ENCODE measurements around the gene KNSTRN. TPM values are rescaled to one million over a fixed set of nuclear protein-coding genes. Genes with fewer than 3 reads are reported as not detected.
A peak's percentile ranks its signal among the peaks of the same experiment; 100 is the strongest.

KNSTRN gene
- total and polyA plus RNA-seq, 2 of the 8 experiments (the other 6 are each of a cell fraction or from before 2014, with no cell fraction given) = 25.1 to 79.4 TPM

DNA sequence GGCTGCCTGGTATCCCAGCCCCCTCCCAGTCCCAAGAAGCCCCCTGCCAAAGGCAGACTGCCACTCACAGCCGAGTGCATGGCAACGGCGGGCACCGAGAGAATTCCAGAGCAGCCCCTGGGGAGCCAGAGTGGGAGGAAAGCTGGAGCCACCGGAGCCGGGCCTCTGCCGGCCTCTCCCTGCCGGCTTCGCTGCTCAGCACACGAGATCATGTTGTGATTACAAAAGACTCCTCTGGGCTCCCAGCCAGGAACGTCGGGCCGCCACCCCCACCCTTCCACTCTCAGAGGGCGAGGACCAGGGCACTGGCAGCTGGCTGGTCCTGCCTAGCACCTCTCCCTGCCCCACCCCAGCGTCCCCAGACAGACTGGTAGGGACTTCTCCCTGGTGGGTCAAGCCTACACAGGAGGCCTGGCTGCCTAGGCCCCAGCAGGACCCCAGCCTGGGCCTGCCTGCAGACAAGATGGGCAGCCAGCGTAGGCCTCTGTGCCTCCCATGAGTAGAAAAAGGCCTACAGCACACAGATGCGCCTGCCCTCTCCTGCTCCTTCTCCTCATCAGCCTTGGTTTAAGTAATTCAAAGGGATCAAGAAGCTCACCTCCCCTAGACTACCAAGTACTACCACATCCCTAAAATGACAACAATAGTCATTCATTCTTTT lies 41.7 kb upstream of the KNSTRN start, which contains the start of gene CCDC9B:
Gene CCDC9B, minus strand, starts transcription at position 200 of the 661 bp plus-strand sequence. Its CDS starts 120 bp downstream, at position 80.
- peak within 1 kb of the TSS; percentile 75 for H3K4ac ChIP-seq (replicated peaks; ENCODE audit: insufficient read length, low read depth, low read length)
- DNase-seq (ENCODE audit: low read depth in 1 of 2, low spot score in 2 of 2) (peak in 1 of 2 experiments; percentile 60), FAIRE-seq (no peak)
- no peaks in the 10 kb centered on the region for H3K79me1 ChIP-seq (ENCODE audit: low read depth, low read length)
- H3K4me3 ChIP-seq (ENCODE audit: extremely low read depth in 1 of 4, insufficient read depth in 2 of 4, low read depth in 3 of 4, low read length in 4 of 4) = no peak within 1 kb of the TSS
- H3K23ac ChIP-seq (ENCODE audit: insufficient read length) = no peak within 1 kb of the TSS
- peaks cover 0 to 4% (median under 1%) of the 10 kb centered on the region in 4 experiments; a peak in 1 of 7 replicates for H3K27me3 ChIP-seq (replicated peaks in 1 of 4; ENCODE audit: control insufficient read depth in 3 of 4, extremely low read depth in 1 of 4, insufficient read depth in 3 of 4, low read length in 3 of 4)
- no peak within 1 kb of the TSS for H2AK5ac ChIP-seq (ENCODE audit: low read depth, low read length)
- H4K20me1 ChIP-seq (replicated peaks in 1 of 2; ENCODE audit: control insufficient read depth in 1 of 2, insufficient read depth in 2 of 2, low read length in 2 of 2) = no peaks in the 10 kb centered on the region
- peak within 1 kb of the TSS; percentile 61 for H4K91ac ChIP-seq (replicated peaks; ENCODE audit: insufficient read length, low read length)
- H2BK15ac ChIP-seq (ENCODE audit: low read length) = peak within 1 kb of the TSS; percentile 67; the same call in 1 of the 2 replicates
- CTCF ChIA-PET (ENCODE audit: partially characterized antibody) = interaction anchor here (0.6 to 27.4 kb wide), 14 partner anchors 9 to 362 kb away, joined by 3 to 584 read pairs (median 110); partner anchors contain the start of genes ANKRD63, DISP2, INAFM2 and PHGR1
- POLR2A ChIA-PET (ENCODE audit: partially characterized antibody) = interaction anchor here (0.6 to 8.1 kb wide), 8 partner anchors 9 to 55 kb away, joined by 3 to 66 read pairs (median 4); no protein-coding TSS in a partner anchor
- peak within 1 kb of the TSS; percentile 68; the same call in 1 of the 2 replicates for H2BK12ac ChIP-seq (ENCODE audit: low read depth, low read length)
- peak within 1 kb of the TSS; percentile 90 for H2BK20ac ChIP-seq (ENCODE audit: low read length)
- peaks cover 0 to 27% (median 20%) of the 10 kb centered on the region in 4 experiments; a peak in 6 of 7 replicates for H3K4me1 ChIP-seq (replicated peaks in 1 of 4; ENCODE audit: control insufficient read depth in 3 of 4, insufficient read depth in 4 of 4, low read length in 3 of 4)
- no peak within 1 kb of the TSS for H3K56ac ChIP-seq (replicated peaks; ENCODE audit: insufficient read length, low read depth, low read length)
- peak within 1 kb of the TSS; percentile 38 for H2BK120ac ChIP-seq (replicated peaks; ENCODE audit: low read depth, low read length)
- WGBS, 2 experiments (ENCODE audit: extremely low coverage in 1 of 2, insufficient coverage in 1 of 2, insufficient read length in 1 of 2, insufficient replicate concordance in 2 of 2, low coverage in 1 of 2, low lambda C conversion rate in 2 of 2, missing lambda C conversion rate in 1 of 2) = 78% methylated on average over 17 of the region's 17 CpGs; no CpG with 5 or more reads in 1 of the 2 experiments
- peak within 1 kb of the TSS; percentile 53 for H4K5ac ChIP-seq (ENCODE audit: insufficient read length, low read depth, low read length)
- H3K18ac ChIP-seq (ENCODE audit: extremely low read depth, low read length) = peak within 1 kb of the TSS; percentile 90
- peak within 1 kb of the TSS; percentile 52; the same call in 1 of the 2 replicates for H2BK5ac ChIP-seq (ENCODE audit: low read depth, low read length)
- no peak within 1 kb of the TSS for H3K27ac ChIP-seq (ENCODE audit: low read depth, low read length)
- H3K79me2 ChIP-seq (ENCODE audit: control insufficient read depth in 1 of 2, insufficient read depth in 2 of 2, low read length in 2 of 2) = no peaks in the 10 kb centered on the region
- H4K8ac ChIP-seq (ENCODE audit: extremely low read depth, insufficient read depth, low read length) = peak within 1 kb of the TSS; percentile 89
- no peak within 1 kb of the TSS for H3K14ac ChIP-seq (ENCODE audit: insufficient read length)
- no peak within 1 kb of the TSS; a peak in 1 of 7 replicates for H3K9ac ChIP-seq (replicated peaks in 1 of 4; ENCODE audit: extremely low read depth in 1 of 4, low read depth in 3 of 4, low read length in 3 of 4)
- no peak within 1 kb of the TSS for H3K4me2 ChIP-seq (ENCODE audit: insufficient read depth in 1 of 2, low read depth in 2 of 2, low read length in 2 of 2)
- H3K9me3 ChIP-seq (ENCODE audit: insufficient read depth in 2 of 2, low read depth in 1 of 2, low read length in 1 of 2) = no peaks in the 10 kb centered on the region
- peak within 1 kb of the TSS; percentile 52; the same call in 1 of the 2 replicates for H2AFZ ChIP-seq (ENCODE audit: low read length)
- no peaks in the 10 kb centered on the region for H3K23me2 ChIP-seq (ENCODE audit: low read depth, low read length)
- H3K36me3 ChIP-seq (ENCODE audit: control insufficient read depth in 2 of 4, insufficient read depth in 4 of 4, low read length in 3 of 4) = no peaks in the 10 kb centered on the region
- no peak for TF ChIP-seq POLR2A (IDR thresholded peaks at IDR 0.05; ENCODE audit: control extremely low read depth in 1 of 2, low read depth in 2 of 2, low read length in 2 of 2)
- TF ChIP-seq RFX5 (IDR thresholded peaks at IDR 0.05; ENCODE audit: borderline replicate concordance, low read depth, low read length) = no peak
- no peak for TF ChIP-seq HDAC6 (IDR thresholded peaks at IDR 0.05; ENCODE audit: low read depth, low read length)
- TF ChIP-seq JUND (IDR thresholded peaks at IDR 0.05; ENCODE audit: low read length) = no peak
- TF ChIP-seq CEBPB (IDR thresholded peaks at IDR 0.05; ENCODE audit: low read depth, low read length) = no peak
- TF ChIP-seq MAX (IDR thresholded peaks at IDR 0.05) = no peak
- no peak for TF ChIP-seq CREB1 (IDR thresholded peaks at IDR 0.05)
- no peak for TF ChIP-seq SAP30 (IDR thresholded peaks at IDR 0.05; ENCODE audit: insufficient read depth, insufficient replicate concordance, low read length)
- no peak for TF ChIP-seq BCL11A (IDR thresholded peaks at IDR 0.05; ENCODE audit: low read depth in 2 of 2, low read length in 2 of 2)
- no peak for TF ChIP-seq CTCF (IDR thresholded peaks at IDR 0.05; ENCODE audit: control extremely low read depth in 1 of 3, insufficient read depth in 1 of 3, low read depth in 1 of 3, low read length in 3 of 3)

All from H1 (cell line).